UCSD-AML1 (cell line): ENCODE results near the gene TNIP3.
"Not testable (repeated sequence)": the region's sequence is repeated elsewhere in the genome, so short reads cannot be mapped to it uniquely, and the experiment has no call there.

Source experiments
- DNase-seq: peaks from one replicate; lab custom pipeline; 2025; ENCODE audit not compliant: unreplicated experiment; lab: John Stamatoyannopoulos, UW

Gene TNIP3, protein sequence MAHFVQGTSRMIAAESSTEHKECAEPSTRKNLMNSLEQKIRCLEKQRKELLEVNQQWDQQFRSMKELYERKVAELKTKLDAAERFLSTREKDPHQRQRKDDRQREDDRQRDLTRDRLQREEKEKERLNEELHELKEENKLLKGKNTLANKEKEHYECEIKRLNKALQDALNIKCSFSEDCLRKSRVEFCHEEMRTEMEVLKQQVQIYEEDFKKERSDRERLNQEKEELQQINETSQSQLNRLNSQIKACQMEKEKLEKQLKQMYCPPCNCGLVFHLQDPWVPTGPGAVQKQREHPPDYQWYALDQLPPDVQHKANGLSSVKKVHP

DNA sequence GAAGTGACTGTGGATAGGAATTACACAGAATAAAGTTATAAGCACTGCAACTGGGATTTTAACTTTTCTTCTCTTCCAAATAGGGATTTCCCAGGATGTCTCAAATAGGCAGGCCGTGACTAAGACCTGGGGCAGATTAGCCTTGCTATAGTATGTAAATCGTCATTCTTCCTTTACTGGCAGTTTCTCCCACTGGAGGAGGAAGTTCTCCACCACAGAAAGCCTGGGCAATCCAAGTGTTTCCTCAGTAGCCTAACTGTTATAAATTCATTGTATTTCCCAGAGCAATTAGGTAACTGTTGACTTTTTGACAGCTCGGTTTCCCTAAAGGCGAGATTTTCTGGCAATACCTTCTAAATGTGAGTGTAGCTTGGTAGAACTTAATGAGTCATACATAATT is at the start of gene TNIP3:
Gene TNIP3 (minus strand): TSS at position 31 of the 400 bp plus-strand sequence. CDS start 196 bp downstream, outside the sequence.
- peak; percentile 19 for DNase-seq

DNA sequence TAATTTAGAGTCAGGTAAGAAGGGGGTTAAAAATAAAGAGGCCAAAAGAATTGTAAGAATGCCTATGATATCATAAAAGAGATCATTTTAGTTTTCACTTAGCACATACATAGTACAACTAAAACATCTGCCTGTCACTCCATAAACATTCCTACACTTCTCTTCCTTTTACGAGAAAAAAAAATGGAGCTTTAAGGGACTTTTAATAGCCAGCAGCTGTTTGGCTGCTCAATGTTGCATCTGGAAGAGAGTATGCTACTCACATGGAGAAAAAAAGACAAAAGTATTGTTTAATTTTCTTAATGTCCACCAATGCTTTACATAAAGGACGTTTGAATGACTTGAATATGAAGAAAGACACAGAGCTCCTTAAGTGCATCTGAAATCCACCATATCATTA is 48.7 kb upstream of the TNIP3 start:
- no peak for DNase-seq

DNA sequence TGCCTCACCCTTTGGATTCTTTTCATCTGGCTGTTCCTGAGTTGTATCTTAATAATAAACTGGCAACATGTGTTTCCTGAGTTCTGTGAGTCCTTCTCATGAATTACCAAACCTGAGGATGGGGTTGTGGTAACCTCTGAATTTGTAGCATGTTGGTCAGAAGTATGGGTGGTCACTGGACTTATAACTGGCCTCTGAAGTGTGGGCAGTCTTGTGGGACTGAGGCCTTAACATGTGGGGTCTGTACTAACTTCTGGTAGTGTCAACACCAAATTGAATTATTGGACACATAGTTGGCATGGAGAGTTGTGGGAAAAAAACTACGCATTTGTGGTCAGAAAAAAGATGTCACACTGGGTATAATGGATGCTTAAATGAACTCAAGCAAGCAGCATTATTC is 45.0 kb upstream of the TNIP3 start:
- DNase-seq: no peak

DNA sequence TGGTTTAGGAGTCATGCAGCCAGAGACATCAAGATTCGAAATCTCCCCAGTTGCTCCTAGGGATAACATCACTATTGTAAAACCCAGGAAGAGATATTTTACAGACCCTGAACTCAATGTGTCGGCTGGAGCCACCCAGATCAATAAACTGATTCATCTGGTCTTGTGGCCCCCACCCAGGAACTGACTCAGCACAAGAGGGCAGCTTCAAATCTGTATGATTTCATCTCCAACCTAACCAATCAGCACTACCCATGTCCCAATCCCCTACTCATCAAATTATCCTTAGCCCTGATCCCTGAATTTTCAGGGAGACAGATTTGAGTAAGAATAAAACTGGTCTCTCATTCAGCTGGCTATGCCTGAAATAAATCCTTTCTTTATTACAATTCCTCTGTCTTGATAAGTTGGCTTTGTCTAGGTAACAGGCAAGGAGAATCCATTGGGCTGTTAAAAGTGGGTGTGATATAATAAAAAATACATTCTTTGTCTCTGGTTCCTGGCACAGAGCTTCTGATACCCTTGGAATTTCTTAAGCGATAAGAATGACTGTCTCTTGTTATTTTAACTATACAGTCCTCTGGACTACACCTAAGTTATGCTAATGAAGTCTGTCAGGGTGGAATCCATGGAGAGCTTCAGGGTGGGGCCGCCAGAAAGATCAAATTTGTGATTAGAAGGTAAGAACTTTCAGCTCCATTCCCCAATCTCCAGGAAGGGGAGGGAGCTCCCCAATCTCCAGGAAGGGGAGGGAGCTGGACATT is 44.3 kb upstream of the TNIP3 start:
- no peak for DNase-seq

DNA sequence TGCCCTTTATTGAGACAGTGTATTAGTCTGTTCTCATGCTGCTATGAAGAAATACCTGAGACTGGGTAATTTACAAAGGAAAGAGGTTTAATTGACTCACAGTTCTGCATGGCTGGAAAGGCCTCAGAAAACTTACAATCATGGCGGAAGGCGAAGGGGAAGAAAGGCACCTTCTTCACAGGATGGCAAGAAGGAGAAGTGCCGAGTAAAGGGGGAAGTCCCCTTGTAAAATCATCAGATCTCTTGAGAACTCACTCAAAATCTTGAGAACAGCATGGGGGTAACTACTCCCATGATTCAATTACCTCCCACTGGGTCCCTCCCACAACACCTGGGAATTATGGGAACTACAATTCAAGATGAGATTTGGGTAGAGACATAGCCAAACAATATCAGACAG is 41.7 kb upstream of the TNIP3 start:
- not testable (repeated sequence) for DNase-seq

DNA sequence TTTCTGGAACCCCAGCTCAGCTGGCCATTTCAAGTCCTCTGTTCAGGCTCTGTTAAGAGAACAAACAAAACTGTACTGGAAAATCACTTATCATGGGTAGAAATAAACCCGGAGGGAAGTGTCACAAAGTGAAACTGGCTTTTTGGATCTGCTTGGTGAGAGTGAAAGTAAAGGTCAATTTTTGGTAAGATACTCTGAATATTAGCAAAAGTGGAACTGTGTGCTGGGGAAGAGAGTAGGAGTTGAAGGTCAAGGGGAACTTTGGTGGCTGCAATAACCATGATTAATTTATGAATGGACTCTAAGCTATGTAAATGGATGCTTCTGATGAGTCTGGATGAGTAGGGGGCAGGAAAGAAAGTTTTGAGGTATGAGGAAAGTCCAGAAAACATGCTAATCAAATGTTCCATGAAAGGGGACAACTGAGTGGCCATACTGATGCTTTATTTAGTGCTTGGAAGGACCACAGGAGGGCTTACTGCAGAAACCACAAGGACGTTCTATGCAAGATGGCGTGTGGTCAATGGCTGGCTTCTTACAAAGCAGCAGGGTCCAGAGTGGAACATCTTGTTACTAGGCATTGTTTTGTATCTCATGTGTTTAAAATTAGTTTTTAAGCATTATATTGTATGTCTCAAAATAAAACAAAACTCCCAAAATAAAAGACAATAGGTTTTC is 36.8 kb upstream of the TNIP3 start:
- DNase-seq: no peak

DNA sequence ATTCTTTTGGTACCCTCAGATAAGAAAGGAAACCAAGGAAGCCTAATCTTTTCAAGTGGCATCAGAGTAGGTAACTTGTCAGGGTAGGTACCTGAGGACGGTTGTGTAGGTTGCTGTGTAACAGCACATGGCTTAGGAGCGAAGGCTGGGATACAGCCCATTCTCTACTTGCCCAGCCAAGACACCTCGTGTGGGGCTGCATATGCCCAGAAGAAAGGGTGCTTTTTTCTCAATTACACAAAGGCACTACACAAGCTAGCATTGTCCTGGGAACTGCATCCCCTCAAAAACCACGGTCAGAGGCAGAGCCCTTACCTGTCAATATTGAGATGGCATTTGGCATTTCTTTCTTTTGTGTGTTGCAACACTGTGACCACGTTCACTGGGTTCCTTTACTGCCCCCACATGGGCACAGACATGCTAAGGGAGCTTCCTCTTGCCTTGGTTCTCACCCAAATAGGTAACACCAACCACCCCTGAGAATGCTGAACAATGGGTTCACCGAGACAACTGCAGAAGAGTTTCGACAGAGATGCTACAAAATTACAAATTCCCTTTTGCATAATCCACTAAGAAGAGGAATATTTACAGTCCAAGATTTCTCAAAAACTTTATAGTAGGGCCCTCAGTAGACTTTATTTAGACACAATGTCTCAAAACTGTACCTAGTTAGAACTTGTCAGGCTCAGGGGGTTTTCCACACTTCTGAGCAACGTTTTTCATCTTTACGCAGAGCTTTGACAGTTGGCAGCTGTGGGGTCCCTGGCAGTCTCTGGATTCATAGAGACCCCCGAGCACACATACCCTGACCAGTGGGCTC is 35.8 kb upstream of the TNIP3 start:
- DNase-seq: peak; percentile 27

DNA sequence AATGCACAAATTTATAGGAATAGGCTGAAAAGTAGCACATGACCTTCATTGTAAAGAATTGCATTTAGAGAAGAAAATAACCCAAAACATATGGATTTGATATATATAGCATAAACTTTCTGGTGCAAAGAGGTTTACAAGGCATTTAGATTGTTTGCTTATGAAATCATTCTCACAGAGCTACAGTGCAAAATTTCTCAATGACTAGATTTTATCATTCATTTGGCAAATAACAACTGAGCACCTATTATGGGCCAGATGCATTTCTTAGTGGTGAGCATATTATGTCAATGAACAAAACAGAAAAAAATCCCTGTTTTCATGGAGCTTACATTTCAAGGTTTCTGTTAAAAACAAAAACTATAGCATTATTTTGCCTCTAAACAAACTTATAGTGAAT is 34.1 kb upstream of the TNIP3 start:
- DNase-seq: no peak

DNA sequence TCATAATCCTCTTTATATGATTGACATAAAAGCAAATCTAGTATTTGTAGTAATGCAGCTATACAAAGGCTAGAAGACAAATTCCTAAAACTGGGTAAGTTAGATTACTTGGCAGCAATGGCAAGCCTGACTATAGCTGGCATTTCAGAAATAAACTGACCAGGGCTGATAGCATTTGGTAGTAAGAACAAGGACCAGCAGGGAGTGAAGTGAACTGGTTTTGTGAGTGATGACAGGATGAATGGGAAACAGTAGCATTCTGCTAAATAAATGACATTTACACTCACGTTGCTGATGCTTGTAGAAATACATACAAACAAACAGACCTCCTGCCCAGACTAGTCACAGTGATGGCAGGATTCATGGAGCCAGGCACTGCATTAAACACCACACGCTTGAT is 31.5 kb upstream of the TNIP3 start:
- DNase-seq: no peak

DNA sequence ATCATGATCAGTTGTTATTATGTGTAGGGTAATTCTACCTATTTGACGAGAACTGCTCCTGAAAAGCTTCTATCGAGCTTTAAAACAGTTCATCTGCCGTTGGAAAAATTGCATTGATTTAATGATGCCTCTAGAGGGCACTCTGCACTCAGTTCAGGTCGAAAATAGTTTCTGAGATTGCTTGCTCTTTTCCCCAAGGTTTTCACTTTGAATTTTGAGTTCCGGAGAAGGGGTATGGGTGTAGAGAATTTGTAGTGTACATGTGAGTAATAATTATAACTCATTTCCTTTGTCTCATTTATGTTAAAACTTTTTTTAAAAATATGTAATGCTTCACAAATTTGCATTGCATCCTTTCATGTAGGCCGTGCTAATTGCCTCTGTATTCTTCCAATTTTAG is 28.4 kb upstream of the TNIP3 start:
- no peak for DNase-seq

DNA sequence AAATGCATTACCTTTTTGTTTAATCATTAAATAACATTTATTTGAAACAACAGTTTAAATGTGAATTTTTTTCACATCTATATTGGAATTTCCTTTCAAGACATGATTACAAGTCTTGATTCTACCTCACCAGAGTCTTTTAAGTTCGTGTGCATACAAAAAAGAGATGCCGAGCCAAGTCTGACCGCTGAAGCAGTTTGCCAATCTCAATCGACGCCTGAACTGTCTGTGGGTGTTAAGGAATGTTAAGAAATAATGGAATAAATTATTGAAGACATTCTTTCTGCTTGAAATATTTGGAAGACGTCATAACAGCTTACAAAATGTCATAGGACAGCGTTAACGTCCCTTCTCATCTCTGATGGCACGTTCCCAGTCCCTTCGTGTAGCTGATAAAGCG is 27.9 kb upstream of the TNIP3 start:
- DNase-seq: no peak

DNA sequence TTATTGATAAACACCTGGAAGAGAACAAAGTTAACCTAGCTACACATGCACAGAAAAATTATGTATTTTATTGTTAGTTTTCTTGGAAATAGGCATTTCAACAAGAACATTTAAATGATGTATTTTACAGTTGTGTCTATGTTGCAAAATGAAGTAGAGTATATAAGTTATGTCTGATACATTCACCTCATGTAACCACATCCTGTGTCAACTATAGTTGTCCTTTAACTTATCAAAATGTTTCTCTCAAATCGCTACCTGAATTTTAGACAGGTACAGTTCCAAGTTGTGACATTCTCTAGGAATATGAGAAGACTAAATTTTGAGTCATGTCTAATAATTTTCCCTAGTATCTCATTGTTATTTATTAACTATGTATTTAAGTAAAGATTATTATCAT is 27.2 kb upstream of the TNIP3 start:
- no peak for DNase-seq

DNA sequence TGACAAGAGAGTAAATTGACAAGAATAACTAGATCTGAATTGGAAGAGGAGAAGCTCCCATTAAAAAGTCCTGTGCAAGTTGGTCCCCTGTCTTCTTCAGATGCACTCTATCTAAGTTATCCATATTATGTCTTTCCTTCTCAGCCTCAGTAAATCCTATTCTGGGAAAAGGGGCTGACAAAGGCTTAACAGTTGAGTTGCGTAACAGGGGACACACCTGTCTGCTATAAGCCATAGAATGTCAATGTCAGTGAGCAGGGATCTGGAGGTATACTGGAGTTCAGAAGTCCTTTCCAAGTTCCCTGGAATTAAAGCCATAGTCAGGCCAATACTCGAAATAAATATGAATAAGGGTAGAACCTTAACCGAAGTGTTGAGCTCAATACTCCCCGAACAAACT is 26.3 kb upstream of the TNIP3 start:
- DNase-seq: no peak

DNA sequence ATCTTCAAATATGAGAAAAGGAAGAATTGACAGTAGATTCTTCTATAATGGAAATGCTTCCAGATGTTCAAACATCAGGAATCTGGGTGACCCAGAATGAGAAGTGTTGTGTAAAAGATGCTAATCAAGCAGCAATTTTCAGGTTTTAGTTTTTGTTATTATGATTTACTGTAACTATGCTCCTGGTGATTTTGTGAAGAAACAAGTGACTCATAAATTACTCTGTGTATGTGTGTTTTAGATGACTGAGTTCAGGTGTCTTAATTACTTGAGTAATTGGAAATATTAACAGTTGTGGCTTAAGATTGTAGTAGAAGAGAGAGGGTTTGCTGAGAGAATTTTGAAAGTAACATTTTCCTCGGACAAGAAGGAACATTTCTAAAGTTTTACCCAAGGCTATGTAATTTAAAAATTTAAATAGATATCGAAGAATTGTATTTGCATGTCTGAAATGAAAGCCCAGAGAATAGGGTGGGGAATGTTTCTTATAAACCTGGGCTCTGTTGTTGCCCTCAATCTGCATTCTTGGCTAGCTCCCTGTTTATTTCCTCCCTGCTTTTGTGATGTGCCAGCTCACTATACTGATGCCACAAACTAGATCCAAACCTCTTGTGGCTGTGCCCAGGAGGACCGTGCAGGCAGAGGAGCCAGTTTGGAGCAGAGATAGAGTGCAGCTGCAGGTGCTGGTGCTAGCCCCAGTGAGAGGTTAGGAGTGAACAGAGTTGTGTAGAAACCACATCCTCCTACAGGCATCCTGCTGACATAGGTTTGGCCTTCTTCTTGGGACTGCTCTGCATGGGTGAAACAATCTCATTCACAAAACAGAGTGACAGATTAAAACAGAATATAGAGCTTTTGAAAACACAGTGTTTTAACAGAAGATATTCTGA is 25.4 kb upstream of the TNIP3 start:
- DNase-seq: peak; percentile 33

DNA sequence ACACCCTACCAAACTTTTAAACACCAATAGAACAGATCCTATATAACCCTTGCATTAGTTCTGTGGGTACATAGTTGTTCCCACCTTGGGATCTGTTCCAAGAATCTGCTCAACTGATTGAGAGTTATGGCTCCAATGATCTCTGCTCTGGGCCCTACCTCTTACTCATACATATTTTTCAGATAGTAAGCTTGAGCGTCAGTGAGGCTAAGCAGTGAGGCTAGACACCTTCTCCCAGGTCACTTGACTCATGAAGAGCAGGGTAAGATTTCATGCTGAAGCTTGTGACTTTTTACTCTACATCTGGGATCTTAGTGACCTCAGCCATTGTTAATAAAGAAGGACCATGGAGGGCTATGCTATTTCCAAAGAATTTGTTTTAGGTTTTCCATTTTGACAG is 23.1 kb upstream of the TNIP3 start:
- DNase-seq: no peak

DNA sequence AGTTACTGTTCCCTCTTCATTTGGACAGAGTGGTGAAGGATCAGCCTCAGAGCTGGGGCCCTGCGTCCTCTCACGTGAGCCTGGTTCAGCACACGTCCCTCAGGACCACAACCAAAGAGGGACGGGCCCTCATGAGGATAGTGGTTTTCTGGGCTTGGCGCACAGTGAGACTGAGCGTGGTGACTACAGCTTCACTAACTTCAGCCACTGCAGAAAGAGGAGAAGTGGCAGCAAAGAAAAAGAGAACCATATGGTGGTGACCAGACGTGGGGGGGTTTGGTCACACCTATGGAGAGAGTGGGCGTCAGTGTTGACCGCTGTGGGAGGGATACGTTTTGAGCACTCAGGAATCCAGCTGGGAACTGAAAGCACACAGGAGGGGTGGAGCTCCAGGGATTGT is 21.8 kb upstream of the TNIP3 start:
- no peak for DNase-seq

DNA sequence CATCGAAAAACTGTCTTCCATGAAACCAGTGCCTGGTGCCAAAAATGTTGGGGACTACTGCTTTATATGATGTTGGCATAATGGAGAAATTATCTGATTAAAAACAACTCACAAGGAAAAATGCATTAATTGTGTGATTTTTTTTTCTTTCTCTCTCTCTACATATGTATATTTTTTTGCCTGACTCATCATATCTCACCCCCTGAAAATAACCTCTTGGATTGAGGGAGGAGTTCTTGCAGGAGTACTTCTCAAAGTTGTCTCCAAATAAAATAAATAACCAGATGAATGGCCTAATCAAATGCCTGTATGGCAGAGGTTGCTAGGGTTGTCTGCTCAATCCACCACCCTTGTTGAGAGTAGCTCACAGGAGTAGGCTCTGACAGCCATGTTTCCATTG is 19.9 kb upstream of the TNIP3 start:
- no peak for DNase-seq

DNA sequence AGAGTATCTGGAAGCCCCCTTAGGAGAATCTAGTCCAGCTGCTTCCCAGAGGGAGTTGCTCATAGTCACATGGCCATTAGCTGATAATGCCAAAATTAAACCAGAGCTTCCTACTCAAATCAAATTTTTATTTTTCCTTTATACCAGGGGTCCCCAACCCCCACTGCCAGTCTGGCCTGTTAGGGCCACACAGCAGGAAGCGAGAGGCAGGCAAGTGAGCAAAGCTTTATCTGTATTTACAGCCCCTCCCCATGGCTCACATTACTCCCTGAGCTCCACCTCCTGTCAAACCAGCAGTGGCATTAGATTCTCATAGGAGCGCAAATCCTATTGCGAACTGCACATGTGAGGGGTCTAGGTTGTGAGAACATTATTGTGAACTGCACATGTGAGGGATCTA is 19.2 kb upstream of the TNIP3 start:
- DNase-seq: no peak

DNA sequence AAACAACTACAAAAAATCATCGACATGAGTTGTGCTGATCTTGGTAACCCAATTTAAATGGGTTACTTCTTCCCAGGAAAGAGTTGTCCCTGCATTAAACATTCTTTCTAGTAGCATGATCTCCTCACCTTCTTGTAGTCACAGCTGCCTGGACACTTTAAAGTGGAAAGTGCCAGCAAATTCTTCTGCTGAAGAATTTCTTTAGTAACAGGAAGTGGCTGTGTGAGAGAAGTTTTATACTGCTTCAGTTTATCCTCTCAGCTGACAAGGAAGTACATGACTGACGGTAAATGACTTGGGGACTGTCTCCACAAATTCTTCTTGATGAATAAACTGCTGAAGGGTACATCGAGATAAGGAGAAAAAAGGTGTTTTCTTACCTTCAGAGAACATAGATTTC is 18.2 kb upstream of the TNIP3 start:
- no peak for DNase-seq

DNA sequence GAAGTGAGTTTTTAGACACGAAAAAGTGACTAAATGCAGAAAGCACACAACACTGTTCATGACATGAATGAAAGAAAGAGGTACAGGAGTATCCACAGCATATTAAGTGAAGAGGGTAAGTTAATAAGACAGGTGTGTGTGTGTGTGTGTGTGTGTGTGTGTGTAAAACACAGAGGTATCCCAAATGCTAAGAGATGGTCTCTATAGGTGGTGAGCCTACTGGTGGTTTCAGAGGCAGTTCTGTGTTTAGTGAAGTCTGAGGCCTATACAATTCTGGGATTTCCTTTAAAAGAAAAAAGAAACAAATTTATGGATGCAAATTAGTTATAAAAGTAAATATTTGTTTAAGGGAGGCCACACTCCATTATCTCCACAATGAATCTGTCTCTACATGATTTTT is 17.4 kb upstream of the TNIP3 start:
- DNase-seq: no peak
